ENCODE data around the gene TRIM8. TPM values are rescaled to one million over a fixed set of nuclear protein-coding genes. Genes with fewer than 3 reads are reported as not detected.

Gene TRIM8
- 71.5 TPM for polyA plus RNA-seq

GRCh38 chr10:102644066-102644645 is at the start of gene TRIM8:
TRIM8 (plus strand) TSS chr10:102644479; CDS start chr10:102644618, 139 bp downstream.
- Mint-ChIP-seq H3K9me3 (no peaks in the 10 kb centered on the region), H3K27me3 (peaks cover 2% of the 10 kb centered on the region), H3K4me1 (peaks cover 24 to 34% (median 27%) of the 10 kb centered on the region in 3 donors), H3K36me3 (peaks cover 2% of the 10 kb centered on the region), H3K27ac (peak within 1 kb of the TSS; percentile 93 to 99 (median 97)), H3K4me3 (peak within 1 kb of the TSS; percentile 90 to 99 (median 98))

GRCh38 chr10:102595293-102595692 is 49.0 kb upstream of the TRIM8 start:
- peaks cover 3% of the 10 kb centered on the region for H3K36me3 Mint-ChIP-seq
- no peaks in the 10 kb centered on the region for H3K4me1 Mint-ChIP-seq
- H3K4me3 Mint-ChIP-seq, result no peak overlapping the region
- H3K27ac Mint-ChIP-seq, result no peak overlapping the region
- no peaks in the 10 kb centered on the region for H3K27me3 Mint-ChIP-seq
- no peaks in the 10 kb centered on the region for H3K9me3 Mint-ChIP-seq

GRCh38 chr10:102595897-102596296 is 48.4 kb upstream of the TRIM8 start:
- no peak overlapping the region for H3K27ac Mint-ChIP-seq
- H3K4me1 Mint-ChIP-seq, result no peaks in the 10 kb centered on the region
- no peaks in the 10 kb centered on the region for H3K9me3 Mint-ChIP-seq
- no peaks in the 10 kb centered on the region for H3K27me3 Mint-ChIP-seq
- peaks cover 3% of the 10 kb centered on the region for H3K36me3 Mint-ChIP-seq
- no peak overlapping the region for H3K4me3 Mint-ChIP-seq

- peaks cover 6% of the 10 kb centered on the region for H3K36me3 Mint-ChIP-seq
- no peak overlapping the region for H3K27ac Mint-ChIP-seq
- H3K4me3 Mint-ChIP-seq, result no peak overlapping the region
- H3K27me3 Mint-ChIP-seq, result no peaks in the 10 kb centered on the region
- H3K4me1 Mint-ChIP-seq, result no peaks in the 10 kb centered on the region
- H3K9me3 Mint-ChIP-seq, result no peaks in the 10 kb centered on the region
Observed at GRCh38 chr10:102596506-102596971, 47.7 kb upstream of the TRIM8 start.

GRCh38 chr10:102597131-102597991 is 46.9 kb upstream of the TRIM8 start:
- H3K4me3 Mint-ChIP-seq, result no peak overlapping the region
- H3K27ac Mint-ChIP-seq, result no peak overlapping the region

GRCh38 chr10:102598243-102598642 is 46.0 kb upstream of the TRIM8 start:
- Mint-ChIP-seq H3K4me3 (no peak overlapping the region), H3K36me3 (peaks cover 6% of the 10 kb centered on the region), H3K27ac (no peak overlapping the region), H3K27me3 (no peaks in the 10 kb centered on the region), H3K4me1 (no peaks in the 10 kb centered on the region), H3K9me3 (no peaks in the 10 kb centered on the region)

More at GRCh38 chr10:102597131-102597991, 46.9 kb upstream of the TRIM8 start:
- H3K36me3 Mint-ChIP-seq, result peaks cover 6% of the 10 kb centered on the region
- H3K27me3 Mint-ChIP-seq, result no peaks in the 10 kb centered on the region
- no peaks in the 10 kb centered on the region for H3K4me1 Mint-ChIP-seq
- no peaks in the 10 kb centered on the region for H3K9me3 Mint-ChIP-seq

GRCh38 chr10:102599565-102600327 is 44.5 kb upstream of the TRIM8 start:
- H3K4me3 Mint-ChIP-seq, result no peak overlapping the region
- H3K9me3 Mint-ChIP-seq, result no peaks in the 10 kb centered on the region
- no peaks in the 10 kb centered on the region for H3K4me1 Mint-ChIP-seq
- H3K27ac Mint-ChIP-seq, result no peak overlapping the region
- H3K27me3 Mint-ChIP-seq, result no peaks in the 10 kb centered on the region
- H3K36me3 Mint-ChIP-seq, result peaks cover 8% of the 10 kb centered on the region

GRCh38 chr10:102600816-102601215 is 43.5 kb upstream of the TRIM8 start:
- Mint-ChIP-seq H3K27ac (peak overlapping the region in 1 of 3 donors; percentile 67), H3K36me3 (peaks cover 8% of the 10 kb centered on the region), H3K27me3 (no peaks in the 10 kb centered on the region), H3K4me1 (no peaks in the 10 kb centered on the region), H3K9me3 (no peaks in the 10 kb centered on the region), H3K4me3 (no peak overlapping the region)

GRCh38 chr10:102601639-102602038 is 42.6 kb upstream of the TRIM8 start:
- H3K36me3 Mint-ChIP-seq, result peaks cover 8% of the 10 kb centered on the region

GRCh38 chr10:102602272-102603045 is 41.8 kb upstream of the TRIM8 start:
- no peaks in the 10 kb centered on the region for H3K27me3 Mint-ChIP-seq
- no peaks in the 10 kb centered on the region for H3K4me1 Mint-ChIP-seq
- H3K36me3 Mint-ChIP-seq, result peaks cover 8% of the 10 kb centered on the region
- no peaks in the 10 kb centered on the region for H3K9me3 Mint-ChIP-seq
- H3K27ac Mint-ChIP-seq, result no peak overlapping the region
- H3K4me3 Mint-ChIP-seq, result no peak overlapping the region

More at GRCh38 chr10:102601639-102602038, 42.6 kb upstream of the TRIM8 start:
- Mint-ChIP-seq H3K27ac (no peak overlapping the region), H3K4me3 (no peak overlapping the region), H3K9me3 (no peaks in the 10 kb centered on the region), H3K27me3 (no peaks in the 10 kb centered on the region), H3K4me1 (no peaks in the 10 kb centered on the region)

- Mint-ChIP-seq H3K36me3 (peaks cover 5% of the 10 kb centered on the region), H3K27ac (no peak overlapping the region), H3K9me3 (no peaks in the 10 kb centered on the region), H3K27me3 (no peaks in the 10 kb centered on the region), H3K4me3 (no peak overlapping the region), H3K4me1 (no peaks in the 10 kb centered on the region)
Observed at GRCh38 chr10:102603946-102604345, 40.3 kb upstream of the TRIM8 start.

GRCh38 chr10:102604439-102604841 is 39.8 kb upstream of the TRIM8 start:
- Mint-ChIP-seq H3K27me3 (no peaks in the 10 kb centered on the region), H3K36me3 (peaks cover 5% of the 10 kb centered on the region), H3K4me3 (no peak overlapping the region), H3K9me3 (no peaks in the 10 kb centered on the region), H3K27ac (no peak overlapping the region), H3K4me1 (no peaks in the 10 kb centered on the region)

GRCh38 chr10:102605712-102606111 is 38.6 kb upstream of the TRIM8 start:
- H3K36me3 Mint-ChIP-seq, result peaks cover 5% of the 10 kb centered on the region
- no peaks in the 10 kb centered on the region for H3K9me3 Mint-ChIP-seq
- no peak overlapping the region for H3K27ac Mint-ChIP-seq
- H3K4me1 Mint-ChIP-seq, result peaks cover 0 to 2% (median 0%) of the 10 kb centered on the region in 3 donors
- H3K4me3 Mint-ChIP-seq, result no peak overlapping the region
- H3K27me3 Mint-ChIP-seq, result no peaks in the 10 kb centered on the region

GRCh38 chr10:102608487-102608886 is 35.8 kb upstream of the TRIM8 start:
- no peaks in the 10 kb centered on the region for H3K27me3 Mint-ChIP-seq
- H3K9me3 Mint-ChIP-seq, result no peaks in the 10 kb centered on the region
- peaks cover 2% of the 10 kb centered on the region for H3K36me3 Mint-ChIP-seq
- H3K4me1 Mint-ChIP-seq, result peaks cover 0 to 2% (median 0%) of the 10 kb centered on the region in 3 donors
- peak overlapping the region in 1 of 3 donors; percentile 63 for H3K27ac Mint-ChIP-seq
- no peak overlapping the region for H3K4me3 Mint-ChIP-seq

All from IgD-negative memory B cell (primary cell).